Right forelimb (tissue), 1 donor: ENCODE measurements around the gene SYCE3.

Source experiments
- DNase-seq: peaks from one replicate; pipeline ENCODE4 v3.0.0-alpha.2; 2018

SYCE3 gene

GRCh38 chr22:50575426-50575941 is 12.8 kb upstream of the SYCE3 start:
- DNase-seq = no peak

- no peak for DNase-seq
Measured at GRCh38 chr22:50574383-50574755, 11.7 kb upstream of the SYCE3 start.

DNA sequence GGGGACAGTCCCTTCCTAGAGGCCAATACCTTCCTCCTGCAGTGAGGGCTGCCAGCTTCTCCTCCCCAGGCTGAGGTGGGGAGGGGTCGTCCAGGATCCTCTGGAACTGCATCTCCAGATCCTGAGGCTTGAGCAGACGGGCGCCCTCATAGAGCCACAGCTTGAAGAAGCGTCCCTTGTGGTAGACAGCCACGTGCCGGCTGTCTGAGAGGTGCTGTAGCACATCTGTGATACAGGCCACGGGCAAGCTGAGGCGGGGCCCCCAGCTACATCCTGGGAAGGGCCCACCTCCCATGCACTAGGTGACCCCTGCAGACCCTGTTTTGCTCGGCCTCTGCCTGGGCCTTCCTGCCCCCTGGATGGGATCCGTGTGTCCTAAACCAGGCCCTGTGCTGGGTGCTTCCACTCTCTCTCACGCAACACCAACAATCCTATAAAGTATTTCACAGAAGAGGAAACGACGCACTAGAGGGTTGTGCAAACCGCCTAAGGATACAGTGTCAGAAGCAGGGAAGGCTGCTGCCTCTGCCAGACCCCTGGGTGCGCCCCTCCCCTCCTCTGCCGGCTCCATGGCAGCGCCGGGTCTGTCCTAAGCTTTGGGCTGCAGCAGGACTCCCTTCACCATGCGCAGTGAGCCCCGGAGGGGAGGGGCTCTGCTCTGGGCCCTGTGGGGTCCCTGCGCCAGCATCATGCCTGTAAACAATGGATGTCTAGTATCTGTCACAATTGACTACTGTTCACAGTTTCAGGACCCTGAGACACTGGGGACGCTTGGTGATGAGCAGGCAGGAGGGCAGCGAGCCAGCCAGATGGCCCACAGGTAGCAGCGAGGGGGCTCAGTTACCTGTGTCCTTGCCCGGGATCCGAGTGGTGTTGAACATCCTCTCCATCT is 11.0 kb upstream of the SYCE3 start:
- DNase-seq = no peak

GRCh38 chr22:50572965-50573364 is 10.2 kb upstream of the SYCE3 start:
- DNase-seq = no peak

GRCh38 chr22:50571264-50572175 is 8.8 kb upstream of the SYCE3 start:
- no peak for DNase-seq

DNA sequence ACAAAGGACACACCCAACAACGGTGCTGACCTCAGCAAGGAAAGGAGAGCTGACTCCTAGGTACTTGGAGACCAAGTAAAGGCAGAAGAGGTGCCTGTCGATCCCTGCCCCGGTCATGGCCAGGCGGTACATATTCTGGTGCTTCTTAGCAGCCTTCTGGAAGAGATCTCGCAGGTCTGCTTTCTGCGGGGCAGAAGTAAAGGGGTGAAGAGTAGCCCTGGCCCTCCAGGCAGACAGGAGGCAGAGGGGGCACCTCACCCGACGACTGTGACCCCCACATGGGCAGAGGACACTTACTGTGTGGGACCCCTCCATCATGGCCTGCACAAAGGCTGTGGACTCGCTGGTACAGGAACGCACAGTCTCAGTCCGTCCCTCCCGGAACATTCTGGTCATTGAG is 8.1 kb upstream of the SYCE3 start:
- DNase-seq = no peak

- no peak for DNase-seq
Measured at GRCh38 chr22:50569896-50570535, 7.3 kb upstream of the SYCE3 start.

GRCh38 chr22:50569041-50569459 is 6.3 kb upstream of the SYCE3 start:
- no peak for DNase-seq

DNA sequence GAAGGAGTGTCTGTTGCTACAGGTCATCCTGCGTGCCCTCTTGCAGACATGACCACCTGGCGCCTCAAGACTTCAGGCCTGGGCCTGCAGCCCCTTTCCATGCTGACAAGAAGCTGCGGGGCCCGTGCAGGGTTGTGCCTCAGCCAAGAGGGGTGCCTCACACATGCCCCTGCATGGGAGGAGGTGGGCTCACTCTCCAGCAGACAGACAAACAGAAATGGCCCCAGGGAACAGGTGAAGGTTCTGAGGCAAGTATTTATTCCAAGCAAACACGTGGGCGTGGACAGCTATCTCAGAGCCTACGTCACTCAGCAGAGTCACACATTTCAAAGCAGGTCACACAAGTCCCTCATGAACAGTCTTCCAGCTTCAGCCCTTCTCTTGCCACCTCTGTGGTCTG is 5.9 kb upstream of the SYCE3 start:
- DNase-seq = no peak

GRCh38 chr22:50567721-50568252 is 5.1 kb upstream of the SYCE3 start:
- DNase-seq = no peak

DNA sequence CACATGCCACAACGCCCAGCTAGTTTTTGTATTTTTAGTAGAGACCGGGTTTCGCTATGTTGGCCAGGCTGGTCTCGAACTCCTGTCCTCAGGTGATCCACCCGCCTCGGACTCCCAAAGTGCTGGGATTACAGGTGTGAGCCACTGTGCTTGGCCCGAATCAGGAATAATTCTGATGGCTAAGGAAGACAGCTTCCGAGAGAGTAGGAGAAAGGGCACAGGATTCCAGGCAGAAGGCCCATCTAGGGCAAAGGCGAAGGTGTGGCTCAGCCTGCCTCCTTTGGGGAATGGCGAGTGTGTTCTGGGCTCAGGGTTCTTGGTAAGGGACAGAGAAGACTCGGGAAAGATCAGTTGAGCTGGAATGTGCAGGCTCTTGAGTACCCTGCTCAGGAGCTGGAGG is 1.6 kb upstream of the SYCE3 start:
- no peak for DNase-seq

- DNase-seq = no peak
Measured at GRCh38 chr22:50563413-50564160, 868 bp upstream of the SYCE3 start.

GRCh38 chr22:50561401-50562358 is 1.0 kb downstream of the SYCE3 start:
- no peak for DNase-seq

- no peak for DNase-seq
Measured at GRCh38 chr22:50560034-50560433, 2.7 kb downstream of the SYCE3 start.

- no peak for DNase-seq
Measured at GRCh38 chr22:50556703-50557102, 6.0 kb downstream of the SYCE3 start.

DNA sequence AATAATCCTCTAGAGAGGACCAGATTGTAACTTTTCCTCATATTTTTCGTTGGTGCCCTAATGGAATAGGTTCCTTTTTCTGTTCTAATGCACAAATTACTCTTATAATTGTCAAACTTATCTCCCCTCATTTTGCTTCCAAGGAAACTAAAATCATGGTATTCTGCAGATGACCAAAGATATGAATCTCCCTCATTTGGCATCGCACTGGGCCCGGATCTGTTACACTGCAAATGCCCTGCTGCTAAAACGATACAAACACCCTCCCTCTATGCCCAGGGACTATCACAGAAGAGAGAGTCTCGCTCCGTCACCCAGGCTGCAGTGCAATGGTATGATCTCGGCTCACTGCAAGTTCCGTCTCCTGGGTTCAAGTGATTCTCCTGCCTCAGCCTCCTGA is 9.4 kb downstream of the SYCE3 start:
- no peak for DNase-seq

DNA sequence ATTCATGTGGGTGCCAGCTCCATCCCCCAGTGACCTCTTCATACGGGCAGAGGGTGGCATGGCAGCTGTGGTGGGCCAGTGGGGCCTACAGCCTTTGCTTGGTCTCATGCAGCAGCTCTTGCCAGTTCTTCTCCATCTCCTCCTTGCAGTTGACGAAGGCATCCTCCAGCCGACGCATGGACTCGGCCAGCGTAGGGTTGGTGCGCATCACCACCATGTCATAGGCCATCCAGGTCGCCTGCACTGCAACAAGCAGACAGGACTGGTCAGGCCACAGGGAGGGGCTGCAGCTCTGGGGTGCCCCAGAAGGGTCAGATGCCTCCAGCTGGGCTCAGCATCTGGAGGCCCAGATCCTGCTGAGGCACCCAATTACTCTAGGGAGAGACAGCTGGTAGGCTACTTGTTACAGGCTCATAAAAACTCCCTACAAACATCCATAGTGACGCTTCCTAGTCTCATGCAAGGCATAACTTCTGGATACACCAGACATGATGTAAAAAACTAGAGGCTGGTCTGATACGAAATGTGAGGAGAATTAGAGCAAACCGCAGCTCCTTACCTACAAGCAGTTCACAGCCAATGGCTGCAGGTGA is 11.5 kb downstream of the SYCE3 start:
- DNase-seq = no peak

- DNase-seq = no peak
Measured at GRCh38 chr22:50550395-50550794, 12.3 kb downstream of the SYCE3 start.

- DNase-seq = no peak
Measured at GRCh38 chr22:50548921-50549790, 13.6 kb downstream of the SYCE3 start.
